Measurements from ENCODE around the gene NRSN1.

NRSN1 gene

GRCh38 chr6:24107294-24107693, 18.7 kb upstream of the NRSN1 start:
- in situ Hi-C loops (cut with MboI; ENCODE audit: low pct_unique_long_range_greater_than_20kb, low sequenced_read_pairs, unreplicated experiment): no loop called here
- DNase-seq (ENCODE audit: low spot score): no peak
- TF ChIP-seq CTCF (IDR thresholded peaks at IDR 0.05; ENCODE audit: extremely low read depth, insufficient read depth, missing control alignments): no peak

DNA sequence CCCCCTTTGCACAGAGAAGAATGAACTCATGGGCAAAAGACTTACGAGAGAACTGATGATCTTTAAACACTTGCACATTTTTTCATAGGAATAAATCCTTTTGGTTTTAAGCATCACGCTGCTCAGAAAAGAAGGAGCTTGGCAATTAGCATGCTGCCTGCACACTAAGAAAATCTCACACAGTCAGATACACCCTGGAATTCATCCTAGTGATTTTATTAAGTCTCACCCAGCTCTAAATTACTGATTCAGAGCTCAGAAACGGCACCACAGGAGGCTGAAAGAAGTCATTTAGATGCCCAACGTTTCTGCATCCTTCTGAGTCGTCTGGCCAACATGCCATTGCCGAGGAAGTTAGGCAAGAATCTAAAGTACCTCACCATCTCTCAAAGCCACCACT, 18.0 kb upstream of the NRSN1 start:
- no peak for TF ChIP-seq CTCF (IDR thresholded peaks at IDR 0.05; ENCODE audit: extremely low read depth, insufficient read depth, missing control alignments)
- DNase-seq (ENCODE audit: low spot score): no peak
- in situ Hi-C loops (cut with MboI; ENCODE audit: low pct_unique_long_range_greater_than_20kb, low sequenced_read_pairs, unreplicated experiment): no loop called here

DNA sequence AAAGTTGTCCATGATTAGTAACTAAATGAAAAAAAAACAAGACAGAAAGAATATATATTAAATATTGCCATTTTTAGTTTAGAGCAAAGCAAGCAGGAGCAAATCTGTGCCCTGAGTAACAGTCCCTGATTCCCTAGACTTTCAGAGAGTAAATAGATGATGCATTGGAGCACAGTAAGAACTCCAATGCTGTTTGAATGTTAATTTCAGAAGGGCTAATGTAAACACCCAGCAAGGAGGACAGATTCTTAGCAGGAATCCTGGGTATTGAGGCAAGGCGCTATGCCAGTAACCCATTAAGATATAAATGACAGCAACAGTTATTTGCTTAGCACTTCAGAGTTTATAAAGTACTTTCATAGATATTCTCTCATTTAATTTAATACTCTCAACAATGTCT, 15.6 kb upstream of the NRSN1 start:
- DNase-seq (ENCODE audit: low spot score): no peak
- no peak for TF ChIP-seq CTCF (IDR thresholded peaks at IDR 0.05; ENCODE audit: extremely low read depth, insufficient read depth, missing control alignments)
- in situ Hi-C loops (cut with MboI; ENCODE audit: low pct_unique_long_range_greater_than_20kb, low sequenced_read_pairs, unreplicated experiment): no loop called here

GRCh38 chr6:24113891-24114290, 12.1 kb upstream of the NRSN1 start:
- DNase-seq (ENCODE audit: low spot score): no peak
- TF ChIP-seq CTCF (IDR thresholded peaks at IDR 0.05; ENCODE audit: extremely low read depth, insufficient read depth, missing control alignments): no peak
- in situ Hi-C loops (cut with MboI; ENCODE audit: low pct_unique_long_range_greater_than_20kb, low sequenced_read_pairs, unreplicated experiment): no loop called here

- no peak for TF ChIP-seq CTCF (IDR thresholded peaks at IDR 0.05; ENCODE audit: extremely low read depth, insufficient read depth, missing control alignments)
- in situ Hi-C loops (cut with MboI; ENCODE audit: low pct_unique_long_range_greater_than_20kb, low sequenced_read_pairs, unreplicated experiment): no loop called here
- no peak for DNase-seq (ENCODE audit: low spot score)
Observed at GRCh38 chr6:24117021-24117420, 9.0 kb upstream of the NRSN1 start.

GRCh38 chr6:24122139-24122538, 3.9 kb upstream of the NRSN1 start:
- TF ChIP-seq CTCF (IDR thresholded peaks at IDR 0.05; ENCODE audit: extremely low read depth, insufficient read depth, missing control alignments): no peak
- in situ Hi-C loops (cut with MboI; ENCODE audit: low pct_unique_long_range_greater_than_20kb, low sequenced_read_pairs, unreplicated experiment): no loop called here
- DNase-seq (ENCODE audit: low spot score): no peak

DNA sequence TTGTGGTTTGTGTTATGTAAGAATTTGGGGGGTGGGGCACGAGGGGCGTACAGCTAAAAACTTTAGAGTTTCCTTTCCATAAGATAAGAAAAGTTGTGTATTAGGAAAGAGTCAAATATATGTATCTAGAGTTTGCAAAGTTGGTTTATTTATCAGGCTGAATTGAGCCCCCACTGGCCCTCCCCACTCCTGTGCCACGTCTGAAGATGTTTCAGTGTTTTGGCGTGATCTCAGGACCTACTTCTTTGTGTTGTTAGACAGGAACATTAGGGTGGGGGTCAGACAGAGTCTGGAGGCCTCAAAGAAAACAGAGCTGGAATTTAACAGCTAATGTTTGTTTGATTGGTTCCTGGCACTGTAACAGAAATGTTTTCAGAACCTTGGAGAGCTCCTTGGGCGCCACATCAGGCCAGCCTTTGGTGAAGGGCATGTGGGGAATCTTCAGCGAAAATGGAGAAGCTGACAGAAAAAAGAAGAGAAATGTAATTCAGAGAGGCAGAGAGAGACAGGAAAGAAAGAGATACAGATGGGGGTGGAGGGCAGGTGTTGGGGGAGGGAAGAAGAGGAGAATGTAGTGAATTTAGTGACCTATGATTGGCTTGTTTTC, 674 bp downstream of the NRSN1 start:
- peak; percentile 69 for DNase-seq (ENCODE audit: low spot score)
- in situ Hi-C loops (cut with MboI; ENCODE audit: low pct_unique_long_range_greater_than_20kb, low sequenced_read_pairs, unreplicated experiment): no loop called here
- TF ChIP-seq CTCF (IDR thresholded peaks at IDR 0.05; ENCODE audit: extremely low read depth, insufficient read depth, missing control alignments): no peak

Measured in GM13977 (cell line).